ENCODE results near the gene OR6J1.
"Not testable (repeated sequence)": the region's sequence is repeated elsewhere in the genome, so short reads cannot be mapped to it uniquely, and the experiment has no call there.

DNA sequence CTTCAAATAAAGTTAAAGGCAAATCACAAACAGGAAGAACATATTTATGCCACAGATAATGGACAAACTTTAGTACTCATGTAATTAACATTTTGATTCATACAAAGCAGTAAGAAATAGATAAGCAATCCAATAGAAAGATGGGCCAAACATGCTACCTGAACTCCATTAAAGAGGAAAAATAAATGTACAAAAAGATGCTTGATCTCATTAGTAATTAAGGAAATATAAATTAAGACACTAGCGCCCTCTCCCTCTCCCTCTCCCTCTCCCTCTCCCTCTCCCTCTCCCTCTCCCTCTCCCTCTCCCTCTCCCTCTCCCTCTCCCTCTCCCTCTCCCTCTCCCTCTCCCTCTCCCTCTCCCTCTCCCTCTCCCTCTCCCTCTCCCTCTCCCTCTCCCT is 8.2 kb downstream of the OR6J1 start:
- TF ChIP-seq EP300, POLR2A (IDR thresholded peaks at IDR 0.05): not testable (repeated sequence)
- TF ChIP-seq, protein P1, sequence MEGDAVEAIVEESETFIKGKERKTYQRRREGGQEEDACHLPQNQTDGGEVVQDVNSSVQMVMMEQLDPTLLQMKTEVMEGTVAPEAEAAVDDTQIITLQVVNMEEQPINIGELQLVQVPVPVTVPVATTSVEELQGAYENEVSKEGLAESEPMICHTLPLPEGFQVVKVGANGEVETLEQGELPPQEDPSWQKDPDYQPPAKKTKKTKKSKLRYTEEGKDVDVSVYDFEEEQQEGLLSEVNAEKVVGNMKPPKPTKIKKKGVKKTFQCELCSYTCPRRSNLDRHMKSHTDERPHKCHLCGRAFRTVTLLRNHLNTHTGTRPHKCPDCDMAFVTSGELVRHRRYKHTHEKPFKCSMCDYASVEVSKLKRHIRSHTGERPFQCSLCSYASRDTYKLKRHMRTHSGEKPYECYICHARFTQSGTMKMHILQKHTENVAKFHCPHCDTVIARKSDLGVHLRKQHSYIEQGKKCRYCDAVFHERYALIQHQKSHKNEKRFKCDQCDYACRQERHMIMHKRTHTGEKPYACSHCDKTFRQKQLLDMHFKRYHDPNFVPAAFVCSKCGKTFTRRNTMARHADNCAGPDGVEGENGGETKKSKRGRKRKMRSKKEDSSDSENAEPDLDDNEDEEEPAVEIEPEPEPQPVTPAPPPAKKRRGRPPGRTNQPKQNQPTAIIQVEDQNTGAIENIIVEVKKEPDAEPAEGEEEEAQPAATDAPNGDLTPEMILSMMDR (IDR thresholded peaks at IDR 0.05): not testable (repeated sequence)
